ENCODE results near the gene DUT. TPM values are rescaled to one million over a fixed set of nuclear protein-coding genes. Genes with fewer than 3 reads are reported as not detected.

DUT gene
- total RNA-seq, 1 donor from 2014 or later, result 100 TPM

DNA sequence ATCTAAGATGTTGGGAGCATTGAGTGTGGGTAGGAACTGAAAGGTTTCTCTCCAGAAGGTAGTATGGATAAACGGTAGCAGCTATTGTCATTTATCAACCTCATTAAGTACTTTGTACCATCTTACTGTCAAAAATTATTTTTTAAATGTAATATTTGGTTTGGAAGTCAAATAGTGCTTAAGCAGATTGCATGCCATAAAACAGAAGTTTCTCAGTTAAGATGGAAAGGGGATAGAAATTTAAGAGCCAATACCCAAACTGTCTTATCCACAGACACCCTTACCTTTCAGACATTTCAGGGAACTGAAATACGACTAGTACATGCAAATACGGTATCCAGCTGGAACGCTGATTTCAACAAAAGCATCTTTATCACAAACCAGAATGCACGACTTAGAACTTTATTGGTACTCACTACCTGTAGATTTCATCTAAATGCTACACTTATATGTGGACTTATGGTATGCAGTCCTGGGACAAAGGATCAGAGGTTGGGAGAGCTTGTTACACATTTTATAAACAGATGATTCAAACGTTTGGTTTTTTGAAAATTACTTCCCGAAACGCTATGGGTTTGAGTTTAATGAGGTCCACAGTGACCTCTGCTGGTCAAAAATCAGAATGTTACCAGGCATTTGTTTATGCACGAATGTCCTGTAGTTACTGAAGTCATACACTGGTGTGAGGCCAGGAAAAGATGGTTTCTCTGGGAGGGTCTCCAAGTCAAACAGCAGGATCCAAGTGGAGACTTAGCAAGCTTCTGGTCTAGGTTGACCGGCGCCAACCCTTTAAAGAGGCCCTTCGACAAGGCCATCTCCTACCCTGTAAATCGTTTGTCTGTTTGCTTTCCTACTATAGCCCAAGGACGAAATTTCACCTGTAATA lies 45.7 kb upstream of the DUT start:
- Histone ChIP-seq H3K27me3 (ENCODE audit: low read depth) (no peaks in the 10 kb centered on the region), H3K4me3 (no peak overlapping the region), H3K27ac (no peak overlapping the region), H3K36me3 (no peaks in the 10 kb centered on the region), H3K9me3 (no peaks in the 10 kb centered on the region), H3K4me1 (no peaks in the 10 kb centered on the region)
- TF ChIP-seq, protein P1, sequence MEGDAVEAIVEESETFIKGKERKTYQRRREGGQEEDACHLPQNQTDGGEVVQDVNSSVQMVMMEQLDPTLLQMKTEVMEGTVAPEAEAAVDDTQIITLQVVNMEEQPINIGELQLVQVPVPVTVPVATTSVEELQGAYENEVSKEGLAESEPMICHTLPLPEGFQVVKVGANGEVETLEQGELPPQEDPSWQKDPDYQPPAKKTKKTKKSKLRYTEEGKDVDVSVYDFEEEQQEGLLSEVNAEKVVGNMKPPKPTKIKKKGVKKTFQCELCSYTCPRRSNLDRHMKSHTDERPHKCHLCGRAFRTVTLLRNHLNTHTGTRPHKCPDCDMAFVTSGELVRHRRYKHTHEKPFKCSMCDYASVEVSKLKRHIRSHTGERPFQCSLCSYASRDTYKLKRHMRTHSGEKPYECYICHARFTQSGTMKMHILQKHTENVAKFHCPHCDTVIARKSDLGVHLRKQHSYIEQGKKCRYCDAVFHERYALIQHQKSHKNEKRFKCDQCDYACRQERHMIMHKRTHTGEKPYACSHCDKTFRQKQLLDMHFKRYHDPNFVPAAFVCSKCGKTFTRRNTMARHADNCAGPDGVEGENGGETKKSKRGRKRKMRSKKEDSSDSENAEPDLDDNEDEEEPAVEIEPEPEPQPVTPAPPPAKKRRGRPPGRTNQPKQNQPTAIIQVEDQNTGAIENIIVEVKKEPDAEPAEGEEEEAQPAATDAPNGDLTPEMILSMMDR (IDR thresholded peaks at IDR 0.05), result peak; percentile 75
- intact Hi-C loops (cut with DNase I), result no loop called here
- DNase-seq, result no peak
- ATAC-seq, result peak; percentile 83 to 84

DNA sequence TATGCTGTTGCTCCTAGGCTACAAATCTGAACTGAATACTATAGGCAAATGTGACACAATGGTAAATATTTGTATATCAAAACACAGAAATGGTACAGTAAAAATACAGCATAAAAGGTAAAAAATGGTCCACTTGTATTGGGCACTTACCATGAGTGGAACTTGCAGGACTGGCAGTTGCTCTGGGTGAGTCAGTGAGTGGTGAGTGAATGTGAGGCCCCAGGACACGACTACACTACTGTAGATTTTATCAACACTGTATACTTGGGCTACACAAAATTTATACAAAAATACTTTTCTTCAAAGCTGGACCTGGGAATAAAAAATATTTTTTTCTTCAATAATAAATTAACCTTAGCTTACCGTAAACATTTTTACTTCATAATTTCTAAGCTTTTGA lies 41.6 kb upstream of the DUT start:
- no peak overlapping the region for H3K27ac ChIP-seq
- TF ChIP-seq, protein P1 (IDR thresholded peaks at IDR 0.05), result no peak
- H3K4me3 ChIP-seq, result no peak overlapping the region
- ATAC-seq (no peak), DNase-seq (no peak)
- H3K4me1 ChIP-seq, result no peaks in the 10 kb centered on the region
- no peaks in the 10 kb centered on the region for H3K36me3 ChIP-seq
- no peaks in the 10 kb centered on the region for H3K27me3 ChIP-seq (ENCODE audit: low read depth)
- no peaks in the 10 kb centered on the region for H3K9me3 ChIP-seq
- intact Hi-C loops (cut with DNase I), result no loop called here

GRCh38 chr15:48292458-48292857 lies 38.8 kb upstream of the DUT start:
- H3K36me3 ChIP-seq, result no peaks in the 10 kb centered on the region
- no peaks in the 10 kb centered on the region for H3K27me3 ChIP-seq (ENCODE audit: low read depth)
- ATAC-seq (no peak), DNase-seq (no peak)
- no peak overlapping the region for H3K4me3 ChIP-seq
- H3K9me3 ChIP-seq, result no peaks in the 10 kb centered on the region
- H3K4me1 ChIP-seq, result no peaks in the 10 kb centered on the region
- H3K27ac ChIP-seq, result no peak overlapping the region
- TF ChIP-seq, protein P1 (IDR thresholded peaks at IDR 0.05), result no peak
- intact Hi-C loops (cut with DNase I), result no loop called here

- H3K4me1 ChIP-seq, result no peaks in the 10 kb centered on the region
- H3K27me3 ChIP-seq (ENCODE audit: low read depth), result no peaks in the 10 kb centered on the region
- no peak for DNase-seq
- H3K36me3 ChIP-seq, result no peaks in the 10 kb centered on the region
- H3K4me3 ChIP-seq, result no peak overlapping the region
- no peak overlapping the region for H3K27ac ChIP-seq
- ATAC-seq, result no peak
- no peaks in the 10 kb centered on the region for H3K9me3 ChIP-seq
- TF ChIP-seq, protein P1 (IDR thresholded peaks at IDR 0.05), result no peak
- intact Hi-C loops (cut with DNase I), result no loop called here
These were observed 33.6 kb upstream of the DUT start for GRCh38 chr15:48297668-48298067.

GRCh38 chr15:48298914-48299313 lies 32.3 kb upstream of the DUT start:
- ATAC-seq (no peak), DNase-seq (no peak)
- Histone ChIP-seq H3K4me1 (no peaks in the 10 kb centered on the region), H3K4me3 (no peak overlapping the region), H3K36me3 (no peaks in the 10 kb centered on the region), H3K9me3 (no peaks in the 10 kb centered on the region), H3K27me3 (ENCODE audit: low read depth) (no peaks in the 10 kb centered on the region), H3K27ac (no peak overlapping the region)
- intact Hi-C loops (cut with DNase I), result no loop called here
- TF ChIP-seq, protein P1 (IDR thresholded peaks at IDR 0.05), result no peak

Data from lower lobe of right lung (tissue), 2 donors.